Dedifferentiated amniotic fluid mesenchymal stem cell (primary cell): Measurements from ENCODE around the gene C6orf141.
"Not testable (repeated sequence)": the region's sequence is repeated elsewhere in the genome, so short reads cannot be mapped to it uniquely, and the experiment has no call there.

ENCODE experiments used
- DNase-seq: peaks from one replicate; pipeline ENCODE4 v3.0.0-alpha.2; 2016; ENCODE audit errors: extremely low spot score

The C6orf141 gene

DNA sequence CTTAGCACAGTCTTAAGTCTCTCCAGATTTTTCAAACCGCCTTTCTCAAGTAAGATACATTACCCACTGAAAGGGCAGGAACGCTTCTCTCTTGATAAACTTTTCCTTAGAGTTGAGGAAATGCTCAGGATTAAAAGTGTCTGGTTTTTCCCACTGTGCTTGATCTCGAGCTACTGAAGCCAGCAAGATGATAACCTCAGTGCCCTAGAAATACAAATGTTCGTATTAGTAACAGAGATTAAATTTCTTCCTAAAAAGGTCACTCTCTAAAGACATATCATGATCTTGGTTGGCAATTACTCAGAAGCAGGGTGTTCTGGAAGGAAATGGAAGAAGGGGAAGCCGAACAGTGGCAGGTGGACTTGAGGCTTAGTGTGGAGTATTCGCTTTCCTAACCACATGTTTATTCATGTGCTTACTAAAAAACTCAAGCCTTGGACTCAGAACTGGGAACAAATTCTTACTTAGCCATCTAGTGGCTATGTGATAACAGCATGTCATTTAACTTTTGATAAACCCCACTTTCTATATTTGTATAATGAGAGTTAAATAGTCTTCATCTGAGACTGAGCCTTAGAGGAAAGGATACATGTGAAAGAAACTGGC lies 20.1 kb downstream of the C6orf141 start:
- no peak for DNase-seq

DNA sequence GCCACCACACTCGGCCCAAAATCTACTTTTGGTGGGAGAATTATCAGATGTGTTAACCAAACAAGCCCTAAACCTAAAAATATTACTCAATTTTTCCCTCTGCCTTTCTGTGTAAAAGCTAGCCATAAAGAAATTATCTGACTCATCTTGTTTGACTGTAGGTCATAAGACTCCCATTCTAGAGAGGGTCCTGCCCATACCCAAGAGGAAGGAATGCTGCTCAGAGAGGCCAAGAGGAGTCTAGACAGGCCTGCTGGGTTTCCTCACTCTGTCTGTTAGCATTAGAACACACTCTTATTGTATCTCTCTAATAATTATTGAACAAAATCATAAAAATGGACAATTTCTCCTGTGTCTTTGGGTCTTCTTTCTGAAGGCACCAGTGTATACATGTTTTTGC lies 26.1 kb downstream of the C6orf141 start:
- no peak for DNase-seq

DNA sequence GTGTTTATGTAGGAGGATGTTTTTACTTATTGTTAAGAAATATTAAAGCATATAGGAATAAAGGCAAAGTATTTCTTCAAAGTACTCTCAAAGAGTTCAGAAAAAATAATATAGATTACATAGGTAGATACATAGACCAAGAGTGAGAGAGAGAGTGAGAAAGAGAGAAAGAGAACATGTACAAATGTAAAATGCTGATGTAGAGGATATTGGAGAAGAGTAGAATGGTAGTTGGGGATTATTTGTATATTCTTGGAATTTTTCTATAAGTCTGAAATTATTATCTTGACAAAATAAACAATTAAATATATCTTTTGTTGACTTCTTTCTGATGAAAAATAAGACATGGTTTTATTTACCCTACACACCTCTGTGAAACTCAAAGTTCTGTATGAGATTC lies 29.2 kb downstream of the C6orf141 start:
- no peak for DNase-seq

DNA sequence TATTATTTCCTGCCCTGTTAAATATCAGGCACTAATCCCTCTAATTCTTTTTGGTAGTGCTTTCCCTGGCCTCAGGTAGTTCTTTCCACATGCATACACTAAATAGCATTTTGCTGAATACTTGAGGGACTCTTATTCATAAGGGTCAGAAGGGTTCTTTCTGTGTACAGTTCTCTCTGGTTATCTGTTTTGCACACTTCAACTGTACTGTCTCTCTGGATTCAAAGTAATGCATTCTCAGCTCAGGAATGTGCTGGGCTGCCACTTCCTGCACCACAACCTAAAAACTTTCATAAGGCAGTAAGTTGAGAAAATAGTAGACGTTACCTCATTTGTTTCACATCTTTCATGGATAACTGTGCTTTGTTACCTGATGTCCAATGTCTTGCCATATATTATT lies 32.1 kb downstream of the C6orf141 start:
- no peak for DNase-seq

DNA sequence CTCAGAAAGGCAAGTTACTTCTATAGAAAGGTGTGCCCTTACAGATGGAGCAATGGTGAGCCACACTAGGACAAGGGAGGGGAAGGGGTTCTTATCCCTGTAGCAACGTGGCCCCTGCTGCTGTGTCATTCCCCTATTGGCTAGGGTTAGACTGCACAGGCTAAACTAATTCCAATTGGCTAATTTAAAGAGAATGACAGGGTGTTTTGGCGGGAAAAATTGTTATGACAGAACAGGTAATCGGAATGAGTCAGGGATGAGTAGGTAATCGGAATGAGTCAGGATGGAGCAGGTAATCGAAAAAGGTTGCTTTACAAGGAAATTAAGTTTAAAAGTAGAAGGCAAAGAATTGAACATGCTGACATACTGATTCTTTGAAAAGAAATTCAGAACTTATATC lies 36.8 kb downstream of the C6orf141 start:
- not testable (repeated sequence) for DNase-seq
